ENCODE results near the gene PDE6A. TPM values are rescaled to one million over a fixed set of nuclear protein-coding genes. Genes with fewer than 3 reads are reported as not detected.
A peak's percentile ranks its signal among the peaks of the same experiment; 100 is the strongest.
"Not testable (repeated sequence)": the region's sequence is repeated elsewhere in the genome, so short reads cannot be mapped to it uniquely, and the experiment has no call there.

The PDE6A gene
- total RNA-seq, 8 experiments from 2014 or later = 0.07 to 0.85 (median 0.27) TPM; not detected in 1

DNA sequence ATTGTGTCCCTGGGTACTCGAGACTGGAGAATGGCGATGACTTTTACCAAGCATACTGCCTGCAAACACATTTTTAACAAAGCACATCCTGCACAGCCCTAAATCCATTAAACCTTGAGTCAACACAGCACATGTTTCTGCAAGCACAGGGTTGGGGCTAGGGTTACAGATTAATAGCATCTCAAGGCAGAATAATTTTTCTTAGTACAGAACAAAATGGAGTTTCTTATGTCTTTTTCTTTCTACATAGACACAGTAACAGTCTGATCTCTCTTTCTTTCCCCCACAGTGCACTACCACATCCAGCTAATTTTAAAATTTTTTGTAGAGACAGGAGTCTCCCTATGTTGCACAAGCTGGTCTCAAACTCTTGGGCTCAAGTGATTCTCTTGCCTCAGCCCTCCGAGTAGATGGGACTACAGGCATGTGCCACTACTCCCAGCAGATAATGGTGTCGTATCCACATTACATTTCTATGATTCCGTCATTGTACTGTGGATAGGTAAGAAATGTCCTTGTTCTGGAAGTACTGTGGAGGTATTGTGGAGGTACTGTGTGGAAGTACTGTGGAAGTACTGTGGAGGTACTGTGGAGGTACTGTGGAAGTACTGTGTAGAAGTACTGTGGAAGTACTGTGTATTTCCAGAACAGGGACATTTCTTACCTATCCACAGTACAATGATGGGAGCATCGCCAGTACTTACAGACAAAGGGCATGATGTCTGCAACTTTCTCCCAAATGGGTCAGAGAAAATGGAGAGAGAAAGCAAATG lies 1.2 kb downstream of the PDE6A start:
- ATAC-seq (replicated peaks in 6 of 8) = peak in 1 of 8 experiments; percentile 21
- H3K27ac ChIP-seq; H3K4me1 ChIP-seq (replicated peaks in 1 of 2); H3K4me3 ChIP-seq; in situ Hi-C loops (cut with MboI; ENCODE audit: low pct_unique_long_range_greater_than_20kb in 2 of 9, low sequenced_read_pairs in 9 of 9, unreplicated experiment in 9 of 9): not testable (repeated sequence)
- WGBS, 10 experiments = 57 to 100% (median 87%) methylated on average over 1 to 3 of the region's 6 CpGs; no CpG with 5 or more reads in 2 of the 10 experiments

DNA sequence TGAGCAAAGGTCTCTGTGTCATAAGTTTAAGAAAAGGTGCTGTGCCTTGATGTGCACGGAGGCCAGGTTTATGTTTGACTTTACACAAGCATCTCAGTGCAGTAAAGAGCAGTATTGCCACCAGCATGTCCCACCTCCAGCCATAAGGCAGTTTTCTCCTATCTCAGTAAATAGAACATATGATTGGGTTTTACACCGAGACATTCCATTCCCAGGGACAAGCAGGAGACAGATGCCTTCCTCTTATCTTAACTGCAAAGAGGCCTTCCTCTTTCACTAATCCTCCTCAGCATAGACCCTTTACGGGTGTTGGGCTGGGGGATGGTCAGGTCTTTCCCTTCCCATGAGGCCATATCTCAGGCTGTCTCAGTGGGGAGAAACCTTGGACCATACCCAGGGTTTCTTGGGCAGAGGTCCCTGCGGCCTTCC lies 1.8 kb downstream of the PDE6A start:
- in situ Hi-C loops (cut with MboI; ENCODE audit: low pct_unique_long_range_greater_than_20kb in 2 of 9, low sequenced_read_pairs in 9 of 9, unreplicated experiment in 9 of 9); H3K27ac ChIP-seq; ATAC-seq (replicated peaks in 6 of 8); H3K4me1 ChIP-seq (replicated peaks in 1 of 2); H3K4me3 ChIP-seq: not testable (repeated sequence)
- 60 to 100% methylated on average over 1 of the region's 4 CpGs; no CpG with 5 or more reads in 8 of the 10 experiments for WGBS, 10 experiments

DNA sequence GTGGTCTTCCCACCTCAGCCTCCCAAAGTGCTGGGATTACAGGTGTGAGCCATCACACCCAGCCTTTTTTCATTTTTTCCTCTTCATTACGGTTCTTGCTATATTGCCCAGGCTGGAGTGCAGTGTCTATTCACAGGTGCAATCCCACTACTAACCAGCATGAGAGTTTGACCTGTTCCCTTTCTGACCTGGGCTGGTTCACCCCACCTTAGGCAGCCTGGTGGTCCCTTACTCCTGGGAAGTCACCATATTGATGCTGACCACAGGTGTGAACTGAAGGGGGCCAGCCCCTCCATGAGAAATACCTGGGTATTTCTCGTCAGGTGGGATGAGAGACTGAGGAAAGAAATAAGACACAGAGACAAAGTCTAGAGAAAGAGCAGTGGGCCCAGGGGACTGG lies 2.4 kb downstream of the PDE6A start:
- Histone ChIP-seq H3K4me1 (replicated peaks in 1 of 2) (peaks cover 0 to 7% of the 10 kb centered on the region in 2 donors), H3K4me3 (no peak overlapping the region), H3K27ac (no peak overlapping the region)
- in situ Hi-C loops (cut with MboI; ENCODE audit: low pct_unique_long_range_greater_than_20kb in 2 of 9, low sequenced_read_pairs in 9 of 9, unreplicated experiment in 9 of 9) = no loop called here
- 60 to 100% (median 86%) methylated on average over 1 to 2 of the region's 2 CpGs; no CpG with 5 or more reads in 4 of the 10 experiments for WGBS, 10 experiments
- ATAC-seq (replicated peaks in 6 of 8) = no peak

DNA sequence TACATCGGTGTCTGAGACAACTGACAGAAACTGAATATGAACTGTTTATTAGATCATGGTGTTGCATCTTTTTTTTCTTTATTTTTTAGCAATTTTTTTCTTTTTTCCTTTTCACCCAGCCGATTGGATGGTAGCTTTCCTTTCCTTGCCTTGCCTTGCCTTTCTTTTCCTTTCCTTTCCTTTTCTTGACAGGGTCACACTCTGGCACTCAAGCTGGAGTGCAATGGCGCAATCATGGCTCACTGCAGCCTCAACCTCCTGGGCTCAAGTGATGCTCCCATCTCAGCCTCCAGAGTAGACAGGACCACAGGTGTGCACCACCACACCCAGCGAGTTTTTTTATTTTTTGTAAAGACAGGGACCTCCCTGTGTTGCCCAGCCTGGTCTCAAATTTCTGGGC lies 2.8 kb downstream of the PDE6A start:
- ATAC-seq (replicated peaks in 6 of 8) = no peak
- Histone ChIP-seq H3K4me1 (replicated peaks in 1 of 2) (peaks cover 0 to 7% of the 10 kb centered on the region in 2 donors), H3K4me3 (no peak overlapping the region), H3K27ac (no peak overlapping the region)
- 53 to 93% (median 72%) methylated on average over 1 to 4 of the region's 4 CpGs; no CpG with 5 or more reads in 1 of the 10 experiments for WGBS, 10 experiments
- in situ Hi-C loops (cut with MboI; ENCODE audit: low pct_unique_long_range_greater_than_20kb in 2 of 9, low sequenced_read_pairs in 9 of 9, unreplicated experiment in 9 of 9) = no loop called here

DNA sequence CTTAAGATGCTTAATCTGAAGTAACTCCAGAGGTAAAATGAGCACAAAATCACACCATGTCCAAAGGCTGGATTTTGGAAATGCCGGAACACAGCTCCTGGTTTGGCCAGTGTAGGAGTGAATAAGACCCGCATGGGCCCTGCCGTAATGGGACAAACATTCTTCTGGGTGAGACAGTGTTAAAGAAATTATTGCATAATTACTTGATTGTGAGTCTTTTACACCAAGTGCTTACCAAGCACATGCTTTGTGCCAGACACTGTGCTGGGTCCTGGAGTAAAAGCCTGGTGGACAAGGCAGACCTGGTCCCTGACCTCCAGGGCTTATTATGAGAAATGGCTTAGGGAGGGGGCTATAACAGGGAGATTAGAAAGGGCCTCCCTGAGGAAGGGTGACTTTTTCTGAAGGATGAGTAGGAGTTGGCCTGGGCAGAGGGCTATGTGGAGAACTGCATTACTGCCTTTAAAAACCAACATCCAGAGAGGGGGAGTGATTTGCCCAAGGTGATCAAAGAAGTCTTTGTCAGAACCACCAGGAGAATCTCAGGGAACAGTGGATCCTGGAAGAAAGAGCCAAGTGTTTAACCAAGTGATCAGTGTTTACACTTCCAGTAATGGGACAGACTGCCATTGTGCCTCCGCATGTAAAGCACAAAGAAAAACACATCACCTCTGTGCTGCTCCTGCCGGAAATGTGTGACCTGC lies 3.5 kb downstream of the PDE6A start:
- no peak overlapping the region for H3K4me3 ChIP-seq
- 20 to 100% (median 71%) methylated on average over 1 to 4 of the region's 5 CpGs; no CpG with 5 or more reads in 1 of the 10 experiments for WGBS, 10 experiments
- H3K4me1 ChIP-seq (replicated peaks in 1 of 2) = peaks cover 0 to 7% of the 10 kb centered on the region in 2 donors
- in situ Hi-C loops (cut with MboI; ENCODE audit: low pct_unique_long_range_greater_than_20kb in 2 of 9, low sequenced_read_pairs in 9 of 9, unreplicated experiment in 9 of 9) = no loop called here
- ATAC-seq (replicated peaks in 6 of 8) = peak in 3 of 8 experiments; percentile 21 to 70 (median 65)
- no peak overlapping the region for H3K27ac ChIP-seq

DNA sequence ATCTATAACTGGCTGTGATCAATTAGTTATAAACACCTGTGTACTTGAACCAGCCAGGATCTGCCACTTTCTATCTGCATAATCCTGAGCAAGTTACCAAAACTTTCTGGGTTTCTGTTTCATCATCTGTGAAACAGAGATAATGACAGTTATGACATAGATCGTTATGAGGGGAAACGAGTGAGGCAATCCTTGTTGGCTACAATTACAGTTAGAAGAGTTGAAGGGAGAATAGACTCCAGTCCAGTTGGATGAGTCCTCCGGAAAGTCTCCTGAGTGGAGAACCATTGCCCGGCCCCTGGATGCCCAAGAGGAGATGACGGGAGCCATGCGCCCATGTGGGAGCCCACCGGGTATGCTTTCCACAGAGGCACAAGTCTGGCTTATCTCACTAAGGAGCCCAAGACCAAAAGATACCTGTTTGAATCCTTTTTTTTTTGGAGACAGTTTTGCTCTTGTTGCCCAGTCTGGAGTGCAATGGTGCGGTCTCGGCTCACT lies 4.5 kb downstream of the PDE6A start:
- Histone ChIP-seq H3K27ac (no peak overlapping the region), H3K4me1 (replicated peaks in 1 of 2) (peaks cover 0 to 7% of the 10 kb centered on the region in 2 donors), H3K4me3 (no peak overlapping the region)
- WGBS, 10 experiments = 21 to 100% (median 71%) methylated on average over 1 to 6 of the region's 9 CpGs; no CpG with 5 or more reads in 2 of the 10 experiments
- ATAC-seq (replicated peaks in 6 of 8) = no peak
- in situ Hi-C loops (cut with MboI; ENCODE audit: low pct_unique_long_range_greater_than_20kb in 2 of 9, low sequenced_read_pairs in 9 of 9, unreplicated experiment in 9 of 9) = no loop called here

DNA sequence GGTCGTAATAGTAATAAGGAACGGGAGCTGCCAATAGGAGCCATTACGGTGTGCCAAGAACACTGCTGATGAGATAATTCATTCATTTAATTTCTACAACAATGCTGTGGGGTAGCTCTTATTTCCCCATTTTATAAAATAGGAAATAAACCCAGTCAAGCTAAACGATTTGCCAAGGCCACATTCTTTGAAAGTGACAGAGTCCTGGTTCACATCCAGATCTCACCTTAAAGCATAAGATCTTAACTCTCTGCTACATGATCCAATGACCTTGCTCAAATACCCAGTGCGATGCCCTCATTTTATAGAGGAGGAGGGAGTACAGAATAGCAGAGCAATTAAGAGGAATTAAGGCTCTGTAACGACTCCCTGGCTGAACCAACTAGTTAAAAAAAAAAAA lies 5.0 kb downstream of the PDE6A start:
- Histone ChIP-seq H3K27ac (no peak overlapping the region), H3K4me1 (replicated peaks in 1 of 2) (peaks cover 0 to 7% of the 10 kb centered on the region in 2 donors), H3K4me3 (no peak overlapping the region)
- ATAC-seq (replicated peaks in 6 of 8) = no peak
- in situ Hi-C loops (cut with MboI; ENCODE audit: low pct_unique_long_range_greater_than_20kb in 2 of 9, low sequenced_read_pairs in 9 of 9, unreplicated experiment in 9 of 9) = no loop called here
- 25 to 92% (median 71%) methylated on average over 1 to 6 of the region's 6 CpGs for WGBS, 10 experiments

DNA sequence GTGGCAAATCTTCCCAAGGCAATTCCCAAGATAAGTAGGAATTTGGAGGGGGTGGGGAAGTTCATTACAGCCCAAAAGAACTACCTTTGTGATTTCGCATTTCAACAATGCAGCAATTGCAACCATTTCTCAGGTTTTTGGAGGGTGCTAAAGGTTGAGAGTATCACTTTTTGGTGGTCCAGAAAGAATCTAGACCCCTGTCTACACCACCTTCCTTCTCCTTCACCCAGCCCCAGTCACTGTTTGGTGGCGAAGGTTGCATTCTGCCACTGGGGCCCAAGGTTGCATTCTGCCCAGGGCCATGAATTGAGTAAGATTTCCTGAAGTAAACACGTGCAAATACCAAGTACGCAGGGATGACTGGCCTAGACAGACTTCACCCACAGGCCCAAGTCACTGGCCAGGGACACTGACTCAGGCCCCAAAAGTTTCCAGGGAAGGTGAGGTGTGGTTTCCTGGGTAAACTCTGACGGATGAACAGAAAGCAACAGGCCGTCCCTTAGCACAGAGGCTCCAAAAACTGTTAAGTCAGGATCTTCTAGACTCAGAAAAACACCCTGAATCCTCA lies 5.7 kb downstream of the PDE6A start:
- no peak overlapping the region for H3K4me3 ChIP-seq
- 0 to 100% (median 75%) methylated on average over 1 to 6 of the region's 6 CpGs; no CpG with 5 or more reads in 1 of the 10 experiments for WGBS, 10 experiments
- no peak overlapping the region for H3K27ac ChIP-seq
- ATAC-seq (replicated peaks in 6 of 8) = peak in 2 of 8 experiments; percentile 73 to 87
- H3K4me1 ChIP-seq (replicated peaks in 1 of 2) = peaks cover 0 to 7% of the 10 kb centered on the region in 2 donors
- in situ Hi-C loops (cut with MboI; ENCODE audit: low pct_unique_long_range_greater_than_20kb in 2 of 9, low sequenced_read_pairs in 9 of 9, unreplicated experiment in 9 of 9) = no loop called here

DNA sequence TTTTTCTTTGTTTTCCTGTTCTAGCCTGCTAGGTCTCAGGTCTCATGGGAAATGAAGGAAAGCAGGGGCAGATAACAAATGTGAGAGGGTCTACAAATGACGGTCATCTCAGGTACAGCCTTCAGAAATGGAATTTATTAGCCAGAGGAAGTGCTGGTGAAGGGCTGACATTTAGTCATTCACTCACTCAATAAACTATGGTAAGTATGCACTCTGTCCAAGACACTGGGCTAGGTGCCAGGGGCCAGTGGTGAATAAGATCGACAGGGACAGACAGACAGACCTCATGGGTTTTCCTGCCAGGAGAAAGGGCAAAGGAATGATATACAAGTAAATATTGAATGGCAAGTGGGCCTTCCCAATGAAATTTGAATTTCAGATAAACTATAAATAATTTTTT lies 6.3 kb downstream of the PDE6A start:
- 0 to 88% (median 33%) methylated on average over 1 to 2 of the region's 2 CpGs; no CpG with 5 or more reads in 2 of the 10 experiments for WGBS, 10 experiments

DNA sequence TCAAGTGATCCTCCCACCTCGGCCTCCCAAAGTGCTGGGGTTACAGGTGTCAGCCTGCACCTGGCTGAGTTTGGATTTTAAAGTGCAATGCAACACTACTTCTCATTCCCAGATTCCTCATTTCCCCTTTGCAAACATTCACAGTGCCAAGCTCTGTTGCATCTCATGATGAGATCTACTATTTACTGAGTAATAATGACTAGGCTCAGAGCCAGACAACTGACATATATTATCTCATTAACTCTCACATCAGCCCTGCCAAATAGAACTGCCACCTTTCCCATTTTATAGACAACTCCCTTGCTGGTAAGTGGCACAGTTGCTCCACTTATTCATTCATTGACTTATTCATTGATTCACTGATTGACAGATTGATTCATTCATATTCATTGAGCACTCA lies 7.0 kb downstream of the PDE6A start:
- Histone ChIP-seq H3K27ac (no peak overlapping the region), H3K4me1 (replicated peaks in 1 of 2) (peaks cover 0 to 7% of the 10 kb centered on the region in 2 donors), H3K4me3 (no peak overlapping the region)
- peak in 2 of 8 experiments; percentile 10 to 76 for ATAC-seq (replicated peaks in 6 of 8)
- 57 to 100% (median 67%) methylated on average over 1 of the region's 1 CpG; no CpG with 5 or more reads in 6 of the 10 experiments for WGBS, 10 experiments
- in situ Hi-C loops (cut with MboI; ENCODE audit: low pct_unique_long_range_greater_than_20kb in 2 of 9, low sequenced_read_pairs in 9 of 9, unreplicated experiment in 9 of 9) = no loop called here

More for the DNA sequence above, 6.3 kb downstream of the PDE6A start:
- in situ Hi-C loops (cut with MboI; ENCODE audit: low pct_unique_long_range_greater_than_20kb in 2 of 9, low sequenced_read_pairs in 9 of 9, unreplicated experiment in 9 of 9) = no loop called here
- ATAC-seq (replicated peaks in 6 of 8) = peak in 2 of 8 experiments; percentile 43 to 63
- Histone ChIP-seq H3K4me3 (no peak overlapping the region), H3K27ac (no peak overlapping the region), H3K4me1 (replicated peaks in 1 of 2) (peaks cover 0 to 7% of the 10 kb centered on the region in 2 donors)

DNA sequence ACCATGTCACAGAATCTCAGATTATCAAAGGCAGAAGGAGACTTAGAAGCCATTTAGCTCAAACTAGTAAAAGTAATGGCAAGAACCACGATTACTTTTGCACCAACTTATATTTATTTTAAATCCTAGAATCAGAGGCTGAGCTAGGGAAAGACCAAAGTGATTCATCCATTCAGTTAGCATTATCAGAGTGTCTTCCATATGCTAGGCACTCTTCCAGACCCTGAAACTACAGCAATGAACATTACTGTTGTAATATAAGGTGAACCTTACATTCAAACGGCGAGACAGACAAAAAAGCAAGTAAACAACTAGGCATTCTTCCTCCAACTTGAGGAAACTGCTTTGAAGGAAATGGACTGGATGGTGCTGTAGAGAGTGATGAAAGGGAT lies 7.9 kb downstream of the PDE6A start:
- peaks cover 0 to 7% of the 10 kb centered on the region in 2 donors for H3K4me1 ChIP-seq (replicated peaks in 1 of 2)
- no peak for ATAC-seq (replicated peaks in 6 of 8)
- H3K4me3 ChIP-seq = no peak overlapping the region
- WGBS, 10 experiments = 68 to 94% (median 80%) methylated on average over 1 to 3 of the region's 3 CpGs
- H3K27ac ChIP-seq = no peak overlapping the region
- in situ Hi-C loops (cut with MboI; ENCODE audit: low pct_unique_long_range_greater_than_20kb in 2 of 9, low sequenced_read_pairs in 9 of 9, unreplicated experiment in 9 of 9) = no loop called here

DNA sequence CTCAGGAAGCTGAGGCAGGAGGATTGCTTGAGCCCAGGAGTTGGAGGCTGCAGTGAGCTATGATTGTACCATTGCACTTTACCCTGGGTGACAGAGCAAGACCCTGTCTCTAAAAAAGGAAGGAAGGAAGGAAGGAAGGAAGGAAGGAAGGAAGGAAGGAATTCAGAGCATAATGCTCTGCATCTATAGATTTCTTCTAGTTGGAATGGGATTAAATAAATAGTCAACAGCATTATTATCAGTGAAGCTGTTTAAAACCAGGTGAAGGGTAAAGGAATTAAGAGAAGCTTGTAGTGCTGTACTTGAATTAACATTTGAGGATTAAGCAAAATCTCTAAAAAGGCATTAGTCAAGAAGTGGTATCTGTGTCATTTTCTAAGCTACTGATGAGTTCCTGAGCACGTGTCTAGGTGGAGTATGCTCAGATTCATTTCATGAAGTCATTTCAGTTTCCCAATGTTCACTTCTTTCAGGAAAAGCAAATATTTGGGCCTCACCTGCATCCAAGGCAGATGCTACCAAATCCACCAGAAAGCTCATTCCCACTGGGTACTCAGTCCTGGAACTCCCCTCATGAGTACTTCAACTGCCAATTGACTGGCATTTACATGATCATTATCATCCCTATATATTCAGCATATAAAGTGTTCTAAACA lies 8.4 kb downstream of the PDE6A start:
- H3K4me1 ChIP-seq (replicated peaks in 1 of 2) = peaks cover 0 to 7% of the 10 kb centered on the region in 2 donors
- no peak overlapping the region for H3K4me3 ChIP-seq
- in situ Hi-C loops (cut with MboI; ENCODE audit: low pct_unique_long_range_greater_than_20kb in 2 of 9, low sequenced_read_pairs in 9 of 9, unreplicated experiment in 9 of 9) = no loop called here
- H3K27ac ChIP-seq = no peak overlapping the region
- 44 to 83% (median 57%) methylated on average over 1 of the region's 1 CpG; no CpG with 5 or more reads in 5 of the 10 experiments for WGBS, 10 experiments
- ATAC-seq (replicated peaks in 6 of 8) = no peak

All from motor neuron (in vitro differentiated cells).